T47D (cell line): ENCODE data around the gene MDGA2.
A peak's percentile ranks its signal among the peaks of the same experiment; 100 is the strongest.

Source experiments
- DNase-seq, 2 experiments: peaks; one replicate each; pipeline versions ENCODE4 v3.0.0 to v3.0.0-alpha.2; 2011 to 2012; ENCODE audit warnings: low read depth in 1 of 2, low spot score in 1 of 2
- JUND ChIP-seq: IDR thresholded peaks from 2 replicates; pipeline ENCODE4 v1.6.1; 2012; ENCODE audit warnings: low read depth
- in situ Hi-C: cut with HindIII; loops from 2 replicates; pipeline ENCODE4 v1.10.0; 2016; ENCODE audit warnings: low sequenced_read_pairs, low pct_unique_long_range_greater_than_20kb

The MDGA2 gene

DNA sequence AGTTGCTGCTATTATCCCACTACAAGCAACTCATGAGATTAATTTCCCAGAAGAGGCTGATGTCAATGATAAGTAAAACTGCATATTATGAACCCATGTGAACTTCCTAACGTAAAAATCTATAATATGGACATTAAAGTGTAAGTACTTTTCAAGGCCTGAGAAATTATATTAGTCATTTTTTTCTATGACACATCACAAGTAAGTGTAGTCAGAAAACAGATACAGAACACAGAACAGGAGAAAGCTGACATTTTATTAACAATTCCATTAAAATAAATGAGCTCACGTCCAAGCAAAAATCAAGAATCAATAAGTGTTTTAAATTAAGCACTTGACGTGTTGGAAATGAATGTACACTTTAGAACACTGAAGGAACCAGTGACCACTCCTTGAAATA is 155.0 kb downstream of the MDGA2 start:
- no peak for DNase-seq
- no peak for TF ChIP-seq JUND
- in situ Hi-C loops = no loop called here

DNA sequence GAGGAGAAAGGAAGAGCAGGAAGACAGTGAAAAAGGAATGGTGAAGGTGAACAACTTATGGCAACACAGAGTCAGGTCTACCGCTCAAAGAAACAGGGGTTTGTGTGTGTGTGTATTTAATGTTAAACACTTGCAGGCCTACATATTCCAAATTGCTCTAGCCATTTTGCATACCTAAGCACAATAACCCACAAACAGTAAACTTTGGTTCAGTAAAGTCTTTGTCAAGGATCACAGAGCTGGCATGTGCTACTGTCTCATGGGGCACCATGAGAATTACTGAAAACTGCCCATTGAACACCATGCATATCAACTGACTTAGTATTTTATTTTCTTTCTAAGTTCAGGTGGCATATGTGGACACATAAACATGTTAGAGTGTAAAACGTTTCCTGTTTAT is 163.6 kb downstream of the MDGA2 start:
- in situ Hi-C loops = no loop called here
- DNase-seq = no peak
- TF ChIP-seq JUND = no peak

DNA sequence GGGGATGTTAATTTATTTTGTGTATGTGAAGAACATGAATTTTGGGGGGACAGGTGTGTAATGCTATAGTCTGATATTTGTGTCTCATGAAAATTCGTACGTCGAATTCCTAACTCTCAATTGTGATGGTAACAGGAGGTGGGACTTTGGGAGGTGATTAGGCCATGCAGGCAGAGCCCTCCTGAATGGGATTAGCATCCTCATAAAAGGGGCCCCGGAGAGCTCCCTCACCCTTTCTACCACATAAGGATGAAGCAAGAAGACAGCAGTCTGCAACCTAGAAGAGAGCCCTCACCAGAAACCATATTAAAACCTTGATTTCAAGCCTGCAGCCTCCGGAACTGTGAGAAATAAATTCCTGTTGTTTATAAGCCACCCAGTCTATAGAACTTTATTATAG is 165.4 kb downstream of the MDGA2 start:
- in situ Hi-C loops = no loop called here
- DNase-seq = no peak

DNA sequence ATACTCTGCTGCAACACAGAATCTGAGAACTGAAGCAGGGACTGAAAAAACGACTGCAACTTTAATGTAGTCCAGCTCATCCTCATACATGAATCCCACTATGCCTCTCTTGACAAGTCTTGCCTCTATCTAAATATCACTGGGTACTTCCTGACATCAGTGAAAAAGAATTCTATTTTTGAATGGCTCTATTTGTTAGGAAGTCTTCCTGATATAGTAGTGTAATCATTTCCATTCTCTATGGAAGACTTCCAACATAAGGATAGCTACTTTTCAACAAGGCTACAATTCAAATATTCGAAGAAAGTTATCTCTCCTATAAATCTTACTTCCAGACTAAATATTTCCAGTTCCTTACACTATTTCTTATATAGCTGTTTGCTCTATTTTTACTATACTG is 167.5 kb downstream of the MDGA2 start:
- DNase-seq = no peak
- in situ Hi-C loops = no loop called here
- no peak for TF ChIP-seq JUND

More for the DNA sequence above, 165.4 kb downstream of the MDGA2 start:
- TF ChIP-seq JUND = no peak

DNA sequence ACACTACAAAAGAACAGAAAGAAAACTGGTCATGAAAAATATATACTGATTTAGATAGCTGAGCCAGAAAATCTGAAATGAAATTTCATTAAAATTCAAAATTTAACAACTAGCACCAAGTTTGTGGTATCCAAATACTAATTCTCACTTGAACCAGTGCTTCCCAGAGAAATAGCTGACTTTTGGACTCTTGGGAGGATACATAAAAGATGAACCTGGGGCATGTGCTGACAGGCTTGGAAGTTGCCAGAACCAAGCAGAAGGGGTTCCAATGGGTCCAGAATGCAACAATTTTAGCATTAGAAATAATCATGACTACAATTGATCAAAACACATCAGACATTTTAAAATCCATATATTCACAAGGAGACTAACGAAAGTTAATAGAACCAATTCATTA is 175.0 kb downstream of the MDGA2 start:
- no peak for TF ChIP-seq JUND
- DNase-seq = no peak
- in situ Hi-C loops = no loop called here

DNA sequence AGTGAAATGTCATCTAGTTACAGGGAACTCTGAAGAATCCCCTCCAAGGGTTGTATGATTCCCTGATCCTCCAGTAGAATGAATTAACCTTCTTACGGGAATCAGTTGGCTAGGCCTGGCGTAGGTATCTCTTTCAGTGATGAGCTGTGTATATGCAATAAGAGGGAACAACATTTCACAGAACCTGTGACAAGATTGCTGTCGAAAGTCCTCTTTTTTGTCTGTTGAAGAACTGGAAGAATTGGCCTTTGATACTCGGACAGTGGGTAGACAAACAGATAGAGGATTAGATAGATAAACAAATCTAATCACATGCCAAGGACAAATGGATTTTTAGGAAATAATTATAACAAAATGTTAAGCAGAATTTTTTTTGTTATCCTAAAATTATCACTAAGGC is 184.6 kb downstream of the MDGA2 start:
- DNase-seq = no peak
- in situ Hi-C loops = no loop called here
- TF ChIP-seq JUND = no peak

DNA sequence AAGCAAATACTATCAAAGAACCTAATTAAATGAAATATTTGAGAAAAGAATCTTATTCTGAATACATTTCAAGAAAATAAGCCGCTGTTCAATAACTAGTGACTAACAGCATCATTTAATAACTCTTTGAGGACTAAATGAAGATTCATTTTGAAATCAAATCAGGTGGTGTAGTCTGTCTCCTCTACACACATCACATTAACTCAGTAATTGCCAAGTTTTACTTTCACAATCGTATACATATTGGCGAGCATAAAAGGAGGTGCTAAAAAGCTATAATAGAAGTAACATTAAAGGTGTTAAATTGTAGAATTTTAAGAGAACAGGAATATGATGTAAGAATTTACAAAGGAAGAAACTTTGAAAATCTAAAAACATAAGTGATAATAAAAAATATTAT is 185.1 kb downstream of the MDGA2 start:
- no peak for DNase-seq
- no peak for TF ChIP-seq JUND
- in situ Hi-C loops = no loop called here

DNA sequence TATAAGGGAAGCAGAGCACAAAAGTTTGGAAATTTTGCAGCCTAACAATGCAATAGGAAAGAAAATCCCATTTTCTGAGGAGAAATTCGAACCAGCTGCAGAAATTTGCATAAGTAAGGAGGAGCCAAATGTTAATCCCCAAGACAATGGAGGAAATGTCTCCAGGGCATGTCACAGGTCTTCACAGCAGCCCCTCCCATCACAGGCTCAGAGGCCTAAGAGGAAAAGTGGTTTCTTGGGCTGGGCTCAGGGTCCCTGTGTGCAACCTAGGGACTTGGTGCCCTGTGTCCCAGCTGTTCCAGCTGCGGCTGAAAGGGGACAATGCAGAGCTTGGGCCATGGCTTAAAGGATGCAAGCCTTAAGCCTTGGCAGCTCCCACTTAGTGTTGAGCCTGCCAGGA is 190.0 kb downstream of the MDGA2 start:
- no peak for TF ChIP-seq JUND
- DNase-seq = no peak

DNA sequence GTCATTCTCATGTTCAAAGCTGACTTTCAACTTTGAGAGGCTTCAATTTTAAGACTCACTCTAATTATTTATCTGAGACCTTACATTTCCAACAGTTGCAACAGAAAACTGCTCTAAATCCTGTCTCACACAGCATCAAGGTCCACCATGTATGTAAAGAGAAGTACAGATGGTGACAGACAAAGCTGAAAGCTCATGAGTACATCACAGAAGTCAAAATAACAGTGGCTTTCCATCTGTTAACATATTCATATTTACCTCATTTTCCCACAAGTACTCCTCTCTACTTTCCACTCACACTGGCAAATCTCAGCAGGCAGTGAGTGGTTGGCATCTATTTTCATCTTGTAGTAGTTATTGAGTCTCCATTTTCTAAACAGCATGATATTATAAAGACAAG is 192.0 kb downstream of the MDGA2 start:
- in situ Hi-C loops = no loop called here
- no peak for DNase-seq
- no peak for TF ChIP-seq JUND

More for the DNA sequence above, 190.0 kb downstream of the MDGA2 start:
- in situ Hi-C loops = no loop called here

DNA sequence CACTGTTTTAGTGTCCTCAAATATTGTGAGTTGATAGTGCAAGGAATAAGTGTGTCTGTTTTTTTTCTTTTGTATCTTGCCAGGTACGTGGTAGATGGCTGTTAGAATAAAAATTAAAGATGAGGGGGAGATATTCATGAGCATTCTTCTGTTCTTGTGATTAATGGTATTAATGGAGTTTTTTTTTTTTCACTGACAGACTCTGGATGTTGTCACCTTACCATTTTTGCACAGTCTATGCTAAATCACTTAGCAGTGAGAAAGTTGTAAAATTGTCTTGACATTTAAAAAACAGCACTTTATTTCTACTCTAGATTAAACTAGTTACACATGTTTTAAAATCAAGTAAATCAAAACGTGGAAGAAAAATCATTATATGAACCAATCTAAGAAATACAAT is 204.3 kb downstream of the MDGA2 start:
- in situ Hi-C loops = no loop called here
- no peak for TF ChIP-seq JUND
- DNase-seq = no peak

DNA sequence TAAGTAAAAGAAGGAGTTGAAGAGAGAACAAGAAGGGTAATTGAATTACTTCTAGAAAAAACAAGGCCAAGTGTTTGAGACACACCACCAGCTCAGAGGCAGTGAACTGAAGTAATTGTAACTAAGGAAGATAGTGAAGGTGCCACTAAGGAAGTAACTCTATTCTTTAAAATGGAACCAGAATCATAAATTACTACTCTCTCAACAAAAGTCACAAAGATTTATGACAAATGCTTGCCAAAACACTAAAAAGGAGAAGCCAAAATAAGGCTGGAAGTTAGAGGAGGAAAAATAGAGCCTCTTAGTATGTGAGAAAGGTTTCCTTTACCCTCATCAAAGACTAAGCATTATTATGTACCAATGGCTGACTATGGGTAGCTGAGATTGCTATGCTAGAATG is 208.5 kb downstream of the MDGA2 start:
- in situ Hi-C loops = no loop called here
- DNase-seq = no peak
- TF ChIP-seq JUND = no peak

DNA sequence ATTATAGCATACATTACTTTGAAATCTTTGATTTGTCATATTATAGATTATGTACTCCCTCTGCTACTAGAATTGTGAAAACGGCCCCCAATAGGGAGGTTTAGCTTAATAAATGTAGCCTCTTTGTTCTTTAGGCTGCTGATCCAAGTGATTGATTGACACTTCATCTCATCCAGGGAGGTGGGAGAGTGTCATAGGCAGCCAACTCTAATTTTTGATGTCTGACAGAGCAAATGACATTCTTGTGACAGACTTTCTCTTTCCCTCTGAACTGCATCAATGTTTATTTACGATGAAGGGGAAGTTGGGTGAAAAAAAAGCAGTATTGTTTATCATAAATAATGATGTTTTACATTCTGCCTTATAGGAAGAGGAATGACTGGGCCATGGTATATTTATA is 221.4 kb downstream of the MDGA2 start:
- DNase-seq = no peak
- no peak for TF ChIP-seq JUND
- in situ Hi-C loops = no loop called here

DNA sequence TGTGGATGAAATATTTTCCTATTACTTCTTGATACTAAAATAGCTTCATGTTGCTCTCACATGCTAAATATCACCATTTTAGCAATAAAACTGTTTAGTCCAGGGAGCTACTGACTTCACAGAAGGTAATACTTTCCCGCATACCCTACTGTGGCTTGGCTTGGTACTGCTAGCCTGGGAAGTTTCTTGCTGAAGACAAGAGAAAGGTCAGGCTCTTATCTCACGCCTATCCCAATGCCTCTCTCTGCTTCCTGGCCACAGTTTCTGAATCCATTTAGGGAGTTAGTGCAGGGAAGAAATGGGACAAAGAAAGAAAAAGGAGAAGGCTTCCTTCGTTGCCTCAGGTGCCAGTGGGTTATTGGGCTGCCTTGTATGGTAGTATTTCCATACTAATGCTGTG is 228.3 kb downstream of the MDGA2 start:
- in situ Hi-C loops = no loop called here
- TF ChIP-seq JUND = no peak

DNA sequence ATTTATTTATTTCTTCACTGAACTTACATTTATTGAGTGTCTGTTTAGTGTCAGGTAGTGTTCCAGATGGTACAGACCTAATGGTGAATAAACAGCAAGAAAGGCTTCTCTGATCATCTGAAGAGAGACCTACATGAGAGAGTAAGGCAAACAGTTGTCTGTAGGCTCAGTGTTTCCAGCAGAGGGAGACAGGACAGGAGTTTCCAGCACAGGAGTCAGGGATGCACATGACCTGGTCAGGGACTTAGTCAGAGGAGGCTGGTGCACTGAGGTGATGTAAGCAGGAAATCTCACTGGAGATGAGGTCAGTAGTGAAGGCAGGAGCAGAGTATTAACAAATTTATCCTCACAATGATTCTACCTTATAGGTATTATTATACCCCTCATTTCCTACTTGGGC is 233.2 kb downstream of the MDGA2 start:
- peak; percentile 31 to 84 for DNase-seq
- no peak for TF ChIP-seq JUND
- in situ Hi-C loops = no loop called here

More for the DNA sequence above, 228.3 kb downstream of the MDGA2 start:
- DNase-seq = no peak
